Suprapubic skin (tissue), 4 donors: ENCODE measurements around the gene GORASP1. TPM values are rescaled to one million over a fixed set of nuclear protein-coding genes. Genes with fewer than 3 reads are reported as not detected.

ENCODE experiments used
- DNase-seq, 2 donors: peaks; one replicate each; pipeline ENCODE4 v3.0.0-alpha.2; 2019; ENCODE audit warnings: low spot score in 2 of 2
- H3K27ac ChIP-seq: fragments of 200-600 bp; sonication (generic); one replicate; pipeline ENCODE4 v1.5.1; 2019
- H3K27me3 ChIP-seq: fragments of 200-600 bp; sonication (generic); one replicate; pipeline ENCODE4 v1.5.1; 2019
- H3K36me3 ChIP-seq: fragments of 200-600 bp; sonication (generic); one replicate; pipeline ENCODE4 v1.5.1; 2019
- H3K4me1 ChIP-seq: fragments of 200-600 bp; sonication (generic); one replicate; pipeline ENCODE4 v1.5.1; 2019
- H3K4me3 ChIP-seq: fragments of 200-600 bp; sonication (generic); one replicate; pipeline ENCODE4 v1.5.1; 2019; ENCODE audit warnings: mild to moderate bottlenecking
- H3K9me3 ChIP-seq: fragments of 200-600 bp; sonication (generic); one replicate; pipeline ENCODE4 v1.5.1; 2019
- EP300 ChIP-seq: sonication (generic); formaldehyde crosslinking; IDR thresholded peaks from one replicate; pipeline ENCODE4 v1.6.1; 2017; ENCODE audit warnings: antibody characterized with exemption
- POLR2A ChIP-seq, 2 donors: fragments of 450-650 bp; IDR thresholded peaks; one replicate each; pipeline ENCODE4 v1.6.1; 2017; ENCODE audit warnings: antibody characterized with exemption in 2 of 2, mild to moderate bottlenecking in 2 of 2, moderate library complexity in 2 of 2
- POLR2AphosphoS5 ChIP-seq, 3 donors: sonication (generic); formaldehyde crosslinking; IDR thresholded peaks; one replicate each; pipeline ENCODE4 v1.6.1; 2017; ENCODE audit warnings: antibody characterized with exemption in 3 of 3
- WGBS: methylation state at CpG from one replicate; pipeline ENCODE4 v1.1.5; 2018; 5-methylcytosine and 5-hydroxymethylcytosine counted together
- total RNA-seq, 4 donors: library from RNA; depleted of rRNA; stranded (reverse); fragments of >200 nt; gene quantifications; one replicate each; pipeline ENCODE4 v1.1.0, GENCODE V29; 2016
- TF ChIP-seq, protein P1 (sequence below), 2 donors: fragments of 200-600 bp in 1 of 2; fragments of 450-650 bp in 1 of 2; sonication (generic) in 1 of 2; IDR thresholded peaks; one replicate each; pipeline ENCODE4 v1.5.1; 2016 to 2019; ENCODE audit warnings: antibody characterized with exemption in 2 of 2, mild to moderate bottlenecking in 1 of 2, moderate library complexity in 1 of 2

GORASP1 gene
- total RNA-seq, 4 donors from 2014 or later: 51.3 to 101 (median 73.8) TPM

DNA sequence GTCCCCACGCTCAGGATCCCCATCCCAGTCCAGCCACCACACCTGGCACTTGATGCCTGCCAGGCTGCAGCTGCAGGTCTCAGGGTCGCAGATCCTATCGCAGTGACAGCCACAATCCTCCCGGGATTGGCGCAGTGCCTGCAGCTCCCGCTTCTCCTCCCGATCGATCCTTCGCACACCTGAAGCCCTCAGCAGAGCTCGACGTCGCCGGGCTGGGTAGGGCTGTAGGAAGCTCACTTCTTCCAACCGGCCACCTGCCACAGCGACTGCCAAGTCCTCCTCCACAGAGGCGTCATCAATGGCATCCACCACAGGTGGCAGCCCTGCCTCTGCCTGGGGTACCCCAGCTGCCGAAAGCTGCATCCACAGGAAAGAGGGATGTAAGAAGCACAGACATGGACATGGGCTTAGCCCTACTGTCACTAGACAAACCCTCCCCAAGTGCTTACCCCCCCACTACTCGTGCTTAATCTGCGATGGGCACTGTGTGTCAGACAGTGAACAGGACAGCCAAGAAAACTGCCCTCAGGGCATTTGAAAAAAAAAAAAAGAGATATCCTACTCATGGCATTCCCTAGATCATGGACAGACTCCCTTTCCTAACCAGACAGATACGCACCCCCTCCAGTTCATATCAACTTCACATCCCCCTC, 36.8 kb upstream of the GORASP1 start:
- Histone ChIP-seq H3K27ac (no peak overlapping the region), H3K4me1 (peaks cover 98% of the 10 kb centered on the region), H3K36me3 (peaks cover 43% of the 10 kb centered on the region), H3K9me3 (no peaks in the 10 kb centered on the region), H3K27me3 (no peaks in the 10 kb centered on the region), H3K4me3 (no peak overlapping the region)
- DNase-seq: no peak
- WGBS: 66% methylated on average over 19 of the region's 20 CpGs
- TF ChIP-seq EP300 (no peak), POLR2AphosphoS5 (IDR thresholded peaks at IDR 0.05) (no peak), POLR2A (IDR thresholded peaks at IDR 0.05) (no peak)
- TF ChIP-seq, protein P1, sequence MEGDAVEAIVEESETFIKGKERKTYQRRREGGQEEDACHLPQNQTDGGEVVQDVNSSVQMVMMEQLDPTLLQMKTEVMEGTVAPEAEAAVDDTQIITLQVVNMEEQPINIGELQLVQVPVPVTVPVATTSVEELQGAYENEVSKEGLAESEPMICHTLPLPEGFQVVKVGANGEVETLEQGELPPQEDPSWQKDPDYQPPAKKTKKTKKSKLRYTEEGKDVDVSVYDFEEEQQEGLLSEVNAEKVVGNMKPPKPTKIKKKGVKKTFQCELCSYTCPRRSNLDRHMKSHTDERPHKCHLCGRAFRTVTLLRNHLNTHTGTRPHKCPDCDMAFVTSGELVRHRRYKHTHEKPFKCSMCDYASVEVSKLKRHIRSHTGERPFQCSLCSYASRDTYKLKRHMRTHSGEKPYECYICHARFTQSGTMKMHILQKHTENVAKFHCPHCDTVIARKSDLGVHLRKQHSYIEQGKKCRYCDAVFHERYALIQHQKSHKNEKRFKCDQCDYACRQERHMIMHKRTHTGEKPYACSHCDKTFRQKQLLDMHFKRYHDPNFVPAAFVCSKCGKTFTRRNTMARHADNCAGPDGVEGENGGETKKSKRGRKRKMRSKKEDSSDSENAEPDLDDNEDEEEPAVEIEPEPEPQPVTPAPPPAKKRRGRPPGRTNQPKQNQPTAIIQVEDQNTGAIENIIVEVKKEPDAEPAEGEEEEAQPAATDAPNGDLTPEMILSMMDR (IDR thresholded peaks at IDR 0.05): no peak

DNA sequence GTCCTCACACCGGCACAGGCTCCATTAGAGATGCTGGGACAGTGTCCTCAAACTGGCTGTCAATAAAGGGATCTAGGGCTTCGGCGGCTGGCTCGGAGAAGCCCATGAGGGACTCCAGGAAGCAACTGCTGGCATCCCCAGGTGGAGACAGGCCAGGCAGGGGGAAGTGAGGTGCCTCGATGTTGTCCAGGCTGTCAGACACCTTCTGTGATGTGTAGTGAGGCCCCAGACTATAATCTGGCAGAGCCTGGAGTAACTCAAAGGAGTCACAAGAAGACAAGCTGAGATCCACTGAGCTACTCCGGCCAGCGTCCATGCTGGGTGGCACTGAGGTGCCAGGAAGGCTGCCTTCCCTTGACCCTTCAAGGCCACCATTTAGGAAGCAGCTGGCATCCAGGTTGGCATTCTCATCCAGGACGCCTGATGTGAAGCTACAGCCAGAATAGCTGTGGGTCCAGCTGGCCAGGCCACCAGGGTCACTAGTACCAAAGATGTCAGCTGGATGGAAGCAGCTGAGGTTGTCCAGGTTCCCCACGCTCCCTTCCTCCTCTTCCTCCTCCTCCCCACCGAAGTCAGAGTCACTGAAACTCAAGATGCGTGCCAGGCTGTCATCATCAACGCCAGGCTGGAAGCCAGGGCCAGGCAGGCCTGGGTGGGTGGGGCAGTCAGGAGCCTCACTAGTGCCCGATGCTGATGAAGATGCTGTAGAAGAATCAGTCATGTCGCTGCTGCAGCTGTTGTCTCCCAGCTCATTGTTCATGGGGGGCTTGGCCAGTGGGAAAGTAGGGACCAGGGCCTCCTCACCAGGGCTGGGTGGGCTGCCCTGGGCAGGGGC, 35.8 kb upstream of the GORASP1 start:
- no peak for DNase-seq
- TF ChIP-seq POLR2AphosphoS5 (IDR thresholded peaks at IDR 0.05): no peak
- no peak for TF ChIP-seq POLR2A (IDR thresholded peaks at IDR 0.05)
- no peak for TF ChIP-seq EP300
- TF ChIP-seq, protein P1 (IDR thresholded peaks at IDR 0.05): no peak
- H3K27me3 ChIP-seq: no peaks in the 10 kb centered on the region
- 58% methylated on average over 12 of the region's 14 CpGs for WGBS
- H3K9me3 ChIP-seq: no peaks in the 10 kb centered on the region
- H3K4me1 ChIP-seq: peaks cover 98% of the 10 kb centered on the region
- peaks cover 43% of the 10 kb centered on the region for H3K36me3 ChIP-seq
- H3K4me3 ChIP-seq: no peak overlapping the region
- peak overlapping the region; percentile 5 for H3K27ac ChIP-seq

DNA sequence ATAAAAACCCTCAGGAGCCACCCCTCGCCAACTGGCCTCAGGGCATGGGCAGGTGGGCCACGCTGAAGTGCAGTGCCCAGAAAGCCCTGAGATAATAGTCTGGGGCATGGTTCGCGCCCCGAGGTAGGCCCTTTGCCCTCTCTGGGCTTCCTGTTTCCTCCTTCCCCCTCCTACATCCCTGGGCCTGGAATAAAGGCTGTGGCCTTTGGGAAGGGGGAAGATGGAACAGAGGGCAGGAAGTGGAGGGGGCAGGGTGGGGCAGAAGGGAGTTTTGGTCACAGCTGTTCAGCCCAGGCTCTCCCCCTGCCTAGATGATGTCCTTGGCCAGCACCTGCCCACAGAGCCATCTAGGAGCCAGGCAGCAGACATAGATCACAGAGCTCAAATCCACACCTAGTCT, 34.6 kb upstream of the GORASP1 start:
- no peak for DNase-seq
- no peak for TF ChIP-seq EP300
- no peak for TF ChIP-seq POLR2A (IDR thresholded peaks at IDR 0.05)
- TF ChIP-seq, protein P1 (IDR thresholded peaks at IDR 0.05): no peak
- no peak for TF ChIP-seq POLR2AphosphoS5 (IDR thresholded peaks at IDR 0.05)
- Histone ChIP-seq H3K9me3 (no peaks in the 10 kb centered on the region), H3K4me1 (peaks cover 86% of the 10 kb centered on the region), H3K27me3 (no peaks in the 10 kb centered on the region), H3K4me3 (peak overlapping the region; percentile 31), H3K27ac (peak overlapping the region; percentile 94), H3K36me3 (peaks cover 54% of the 10 kb centered on the region)
- 32% methylated on average over 5 of the region's 5 CpGs for WGBS

DNA sequence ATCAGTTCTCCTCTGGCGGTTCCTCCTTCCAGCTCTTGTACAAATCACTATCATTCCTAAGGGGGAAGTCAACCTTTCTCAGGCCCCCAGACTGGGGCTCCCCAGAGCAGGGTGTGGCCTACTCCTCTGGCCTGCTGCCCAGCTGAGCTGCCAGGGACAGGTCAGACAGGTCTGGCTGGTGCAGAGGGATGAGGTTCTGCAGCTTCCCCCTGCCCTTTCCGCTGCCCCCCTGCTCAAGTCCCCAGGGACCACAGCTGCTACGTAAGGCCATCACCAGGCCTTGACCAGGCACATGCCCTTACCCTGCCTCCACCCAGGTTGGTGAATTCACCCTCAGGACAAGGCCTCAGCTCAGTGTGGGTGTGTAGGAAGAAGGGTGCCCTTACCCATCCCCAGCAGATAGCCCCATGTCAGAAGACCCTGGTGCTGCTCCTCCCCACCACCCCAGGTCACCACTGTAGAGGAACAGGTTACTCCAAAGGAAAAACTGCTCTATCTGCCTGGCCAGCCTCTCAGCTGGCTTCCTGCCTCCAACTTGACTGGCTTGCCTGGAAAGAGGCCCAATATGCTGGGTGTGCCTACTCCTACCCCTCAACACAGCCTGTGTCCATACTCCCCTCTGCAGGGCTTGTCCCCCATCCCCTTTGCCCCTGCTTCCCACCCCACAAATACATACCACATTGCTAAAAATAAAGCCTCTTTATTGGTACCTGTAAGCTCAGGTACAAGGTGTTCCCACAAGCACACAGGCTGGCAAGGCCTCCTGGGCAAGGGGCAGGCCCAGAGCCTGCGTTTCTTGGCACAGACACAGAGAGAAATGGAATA, 34.0 kb upstream of the GORASP1 start:
- H3K27ac ChIP-seq: peak overlapping the region; percentile 94
- peak overlapping the region; percentile 31 for H3K4me3 ChIP-seq
- peak; percentile 88 for DNase-seq
- TF ChIP-seq EP300: no peak
- peak; percentile 55 to 67 (median 65) for TF ChIP-seq POLR2AphosphoS5 (IDR thresholded peaks at IDR 0.05)
- H3K36me3 ChIP-seq: peaks cover 56% of the 10 kb centered on the region
- WGBS: 13% methylated on average over 1 of the region's 4 CpGs
- no peaks in the 10 kb centered on the region for H3K9me3 ChIP-seq
- H3K4me1 ChIP-seq: peaks cover 79% of the 10 kb centered on the region
- no peaks in the 10 kb centered on the region for H3K27me3 ChIP-seq

DNA sequence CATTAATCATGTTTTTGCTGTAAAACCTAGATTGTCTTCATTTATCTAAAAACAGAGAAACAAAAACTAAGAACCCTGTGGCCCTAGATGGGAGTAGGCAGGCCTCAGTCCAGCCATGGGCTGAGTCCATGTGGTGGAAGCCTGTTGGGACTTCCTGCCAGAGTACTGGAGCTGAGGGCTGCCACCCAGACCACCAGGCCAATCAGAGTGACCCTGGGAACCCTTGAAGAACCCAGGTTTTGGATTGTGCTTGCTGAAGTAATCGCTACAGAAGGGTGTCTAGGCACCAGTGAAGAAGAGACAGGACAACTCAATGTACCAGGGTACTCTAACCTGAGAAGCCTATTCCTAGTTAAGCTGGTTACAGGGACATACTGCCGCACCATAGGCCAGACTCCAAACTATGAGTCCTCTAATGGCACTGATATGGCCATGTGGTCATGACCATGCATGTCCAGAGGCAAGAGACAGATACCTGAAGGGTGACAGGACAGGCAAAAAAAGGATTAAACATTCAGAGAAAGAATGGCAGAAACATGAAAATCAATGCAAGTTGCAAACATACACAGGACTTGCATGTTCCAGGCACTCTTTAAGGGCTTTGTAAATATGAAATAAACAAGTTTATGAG, 33.0 kb upstream of the GORASP1 start:
- Histone ChIP-seq H3K36me3 (peaks cover 47% of the 10 kb centered on the region), H3K9me3 (no peaks in the 10 kb centered on the region), H3K27ac (peak overlapping the region; percentile 94), H3K27me3 (no peaks in the 10 kb centered on the region), H3K4me3 (no peak overlapping the region), H3K4me1 (peaks cover 70% of the 10 kb centered on the region)
- DNase-seq: peak in 1 of 2 donors; percentile 48
- TF ChIP-seq, protein P1 (IDR thresholded peaks at IDR 0.05): no peak
- TF ChIP-seq POLR2AphosphoS5 (IDR thresholded peaks at IDR 0.05) (no peak), POLR2A (IDR thresholded peaks at IDR 0.05) (no peak), EP300 (no peak)
- WGBS: 88% methylated on average over 2 of the region's 2 CpGs
